HG03558 (cell line): Measurements from ENCODE around the gene KRTAP5-10.
"Not testable (repeated sequence)": the region's sequence is repeated elsewhere in the genome, so short reads cannot be mapped to it uniquely, and the experiment has no call there.

Source experiments
- ATAC-seq: cut with Tn5 transposase; IDR thresholded peaks from one replicate; pipeline ENCODE4 v1.9.1; 2021; ENCODE audit warnings: moderate number of reproducible peaks; ENCODE audit not compliant: unreplicated experiment; ENCODE audit errors: extremely low read depth

Gene KRTAP5-10

DNA sequence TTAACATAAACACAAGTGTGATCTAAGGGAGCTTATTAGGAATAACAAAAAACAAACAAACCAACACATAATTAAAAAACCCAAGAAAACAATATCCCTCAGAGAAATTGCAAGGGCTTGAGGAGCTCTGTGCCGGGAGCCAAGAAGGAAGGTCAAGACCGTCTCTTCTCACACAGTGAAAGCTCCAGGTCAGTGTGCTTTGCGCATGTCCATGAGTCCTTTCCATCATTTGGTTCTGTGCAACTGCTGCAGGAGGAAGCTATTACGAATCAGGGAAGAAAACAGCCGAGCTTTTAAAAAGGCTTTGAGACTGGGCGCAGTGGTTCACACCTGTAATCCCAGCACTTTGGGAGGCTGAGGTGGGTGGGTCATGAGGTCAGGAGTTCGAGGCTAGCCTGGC lies 23.0 kb upstream of the KRTAP5-10 start:
- ATAC-seq, result no peak

GRCh38 chr11:71542879-71543777 lies 22.2 kb upstream of the KRTAP5-10 start:
- no peak for ATAC-seq

DNA sequence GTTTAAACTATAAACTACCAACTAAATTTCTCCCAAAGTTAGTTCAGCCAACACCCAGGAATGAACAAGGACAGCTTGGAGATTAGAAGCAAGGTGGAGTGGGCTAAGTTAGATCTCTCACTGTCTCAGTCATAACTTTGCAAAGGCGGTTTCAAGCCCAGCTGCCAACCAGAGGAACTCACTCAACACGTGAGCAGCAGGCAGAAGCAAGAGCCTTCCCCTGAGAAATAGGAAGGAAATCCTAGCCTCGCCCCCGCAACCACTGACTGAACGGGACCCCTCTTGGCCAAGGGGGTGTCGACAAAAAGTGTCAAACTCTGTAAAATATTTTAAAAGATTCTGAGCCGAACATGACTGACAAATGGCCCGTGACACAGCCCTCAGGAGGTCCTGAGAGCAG lies 21.5 kb upstream of the KRTAP5-10 start:
- ATAC-seq, result no peak

DNA sequence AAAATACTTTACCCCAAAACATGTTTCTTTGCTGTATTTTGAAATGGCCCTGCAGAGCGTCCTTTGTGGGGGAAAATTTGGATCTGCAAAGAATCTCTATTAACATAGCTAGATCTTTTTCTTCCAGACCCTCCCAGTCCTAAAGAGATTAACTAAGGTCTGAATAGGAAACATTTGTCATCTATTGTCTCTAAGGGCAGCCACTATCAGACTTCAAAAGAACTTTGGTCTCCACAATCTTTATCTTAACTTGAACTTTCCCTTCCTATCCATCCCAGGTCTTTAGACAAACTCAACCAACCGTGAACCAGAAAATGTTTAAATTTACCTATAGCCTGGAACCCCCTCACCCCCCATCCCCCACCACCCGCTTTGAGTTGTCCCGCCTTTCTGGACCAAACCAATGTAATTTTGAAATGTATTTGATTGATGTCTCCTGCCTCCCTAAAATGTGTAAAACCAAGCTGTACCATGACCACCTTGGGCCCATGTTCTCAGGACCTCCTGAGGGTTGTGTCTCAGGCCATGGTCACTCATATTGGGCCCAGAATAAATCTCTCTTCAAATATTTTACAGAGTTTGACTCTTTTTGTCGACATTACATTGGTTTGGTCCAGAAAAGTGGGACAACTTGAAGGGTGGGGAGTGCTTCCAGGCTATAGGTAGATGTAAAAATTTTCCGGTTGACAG lies 20.7 kb upstream of the KRTAP5-10 start:
- no peak for ATAC-seq

DNA sequence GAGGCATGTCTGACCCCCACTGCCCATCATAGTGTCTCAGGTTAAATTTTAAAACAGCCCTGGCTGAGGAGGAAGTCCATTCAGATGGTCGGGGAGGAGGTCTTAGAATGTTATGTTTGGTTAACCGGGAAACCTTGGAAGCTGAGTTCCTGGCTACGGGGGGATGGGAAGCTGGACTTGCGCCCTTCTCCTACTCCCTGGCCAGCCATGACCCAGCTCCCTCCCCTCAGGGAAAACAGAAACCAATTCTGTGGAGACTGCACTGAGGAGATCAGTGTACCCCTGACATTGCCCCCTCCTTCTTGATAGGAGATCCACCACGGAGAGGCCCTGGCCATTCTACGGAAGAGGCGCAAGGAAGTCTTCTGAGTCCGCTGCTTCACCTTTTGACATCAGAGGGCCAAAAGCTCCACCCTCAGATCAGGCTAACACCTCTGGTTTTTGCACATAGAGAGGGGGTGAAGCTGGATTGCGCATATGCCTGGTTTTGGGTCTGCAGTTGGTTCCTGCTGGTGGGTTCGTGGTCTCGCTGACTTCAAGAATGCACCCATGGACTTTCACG lies 19.9 kb upstream of the KRTAP5-10 start:
- ATAC-seq, result no peak

DNA sequence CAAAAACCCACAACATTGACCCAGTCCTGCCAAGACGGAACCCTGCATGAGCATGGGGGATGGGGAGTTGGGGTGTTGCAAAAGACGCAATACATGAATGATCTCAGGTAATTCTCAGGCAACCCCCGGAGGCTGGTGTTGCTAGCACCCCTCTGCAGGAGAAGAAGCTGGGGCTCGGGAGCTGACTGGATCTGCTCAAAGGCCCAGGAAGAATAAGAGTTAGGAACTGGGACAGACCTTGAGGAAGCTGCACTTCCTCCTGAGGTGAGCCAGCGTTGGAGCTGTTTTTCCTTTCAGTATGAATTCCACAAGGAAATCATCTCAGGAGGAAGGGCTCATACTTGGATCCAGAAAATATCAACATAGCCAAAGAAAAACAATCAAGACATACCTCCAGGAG lies 17.2 kb upstream of the KRTAP5-10 start, which contains the start of gene KRTAP5-9:
TSS of gene KRTAP5-9 (plus strand) at position 301 of the 400 bp plus-strand sequence. CDS start 238 bp downstream, outside the sequence.
- no peak for ATAC-seq

GRCh38 chr11:71548716-71549151 lies 16.6 kb upstream of the KRTAP5-10 start:
- ATAC-seq, result no peak

DNA sequence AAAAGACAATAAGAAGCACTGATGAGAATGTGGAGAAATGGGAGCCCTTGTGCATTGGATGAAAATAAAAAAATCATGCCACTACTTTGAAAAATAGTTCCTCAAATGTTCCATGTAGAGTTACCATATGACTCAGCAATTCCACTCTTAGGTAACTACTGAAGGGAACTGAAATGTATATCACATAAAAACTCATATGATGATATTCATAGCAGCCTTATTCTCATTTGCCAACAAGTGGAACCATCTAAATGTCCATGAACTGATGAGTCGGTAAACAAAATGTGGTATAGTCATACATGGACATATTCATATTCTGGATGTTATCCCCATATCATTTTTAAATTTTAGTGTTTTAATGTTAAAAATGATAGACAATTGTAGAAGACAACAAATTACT lies 13.7 kb upstream of the KRTAP5-10 start:
- no peak for ATAC-seq

DNA sequence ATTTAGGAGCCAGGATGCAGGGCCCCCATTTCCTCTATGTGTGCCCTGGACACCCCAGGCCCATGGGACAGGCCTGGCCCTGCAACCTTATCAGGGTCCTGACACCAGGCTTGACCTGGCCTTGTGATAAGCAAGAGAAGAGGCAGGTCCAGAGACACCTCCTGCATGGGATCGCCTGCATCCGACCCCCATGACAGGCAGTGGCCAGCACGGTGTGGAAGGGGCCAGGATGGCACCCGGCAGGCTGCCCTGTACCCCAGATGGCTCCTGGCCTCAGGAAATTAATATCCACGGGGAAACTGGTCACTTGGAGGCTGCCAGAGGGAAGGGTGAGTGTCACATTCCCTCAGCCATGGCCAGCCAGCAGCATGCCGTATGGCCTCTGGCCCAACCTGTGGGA lies 10.4 kb upstream of the KRTAP5-10 start:
- ATAC-seq, result no peak

DNA sequence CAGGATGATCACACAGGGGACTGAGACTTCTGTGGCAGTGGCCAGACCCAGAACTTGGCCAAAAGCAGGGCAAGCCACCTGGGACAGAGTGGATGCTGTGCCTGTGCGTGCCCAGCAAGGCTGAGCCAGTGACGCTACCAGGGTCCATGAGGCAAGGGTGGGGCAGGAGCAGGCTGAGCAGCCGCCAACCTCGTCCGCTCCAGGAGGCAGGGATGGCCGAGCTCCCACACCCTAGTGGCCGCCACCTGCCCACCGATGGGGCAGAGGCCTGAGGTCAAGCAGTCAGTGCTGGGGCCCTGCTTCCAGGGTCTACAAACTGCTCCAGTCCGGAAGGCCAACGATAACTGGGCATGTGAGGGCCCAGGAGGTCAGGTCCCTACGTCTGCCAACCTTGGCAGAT lies 9.9 kb upstream of the KRTAP5-10 start:
- no peak for ATAC-seq

DNA sequence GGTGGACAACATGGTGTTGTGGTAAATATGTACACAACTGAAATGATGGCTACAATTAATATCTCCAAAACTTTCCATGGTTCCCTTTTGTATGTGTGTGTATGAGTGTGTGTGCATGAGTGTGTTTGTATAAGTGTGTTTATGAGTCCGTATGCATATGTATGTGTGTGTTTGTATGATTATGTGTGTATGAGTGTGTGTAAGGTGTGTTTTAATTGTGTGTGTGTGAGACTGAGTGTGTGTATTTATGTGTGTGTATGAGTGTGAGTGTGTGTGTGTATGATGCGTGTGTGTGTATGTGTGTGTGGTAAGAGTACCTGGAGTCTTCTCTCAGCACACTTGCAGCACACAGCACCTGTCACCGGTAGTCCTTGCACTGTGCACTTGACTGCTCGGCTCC lies 9.3 kb upstream of the KRTAP5-10 start:
- no peak for ATAC-seq

DNA sequence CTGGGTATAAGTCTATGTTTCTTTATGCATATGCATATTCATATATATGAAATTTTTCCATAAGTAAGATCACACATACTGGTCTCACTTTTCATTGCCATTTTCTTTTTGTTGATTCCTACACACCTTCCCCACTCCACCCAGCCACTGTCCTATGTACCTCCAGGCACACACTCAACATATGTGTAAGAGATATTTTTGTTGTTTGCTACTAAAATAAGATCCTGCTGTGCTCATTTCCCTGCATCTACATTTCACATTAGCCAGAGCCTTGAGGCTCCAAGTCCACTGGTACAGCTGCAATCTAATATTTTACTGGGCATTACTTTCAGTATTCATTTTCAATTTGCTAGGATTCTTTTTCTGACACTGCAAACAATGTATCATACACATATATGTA lies 8.1 kb upstream of the KRTAP5-10 start:
- ATAC-seq, result no peak

DNA sequence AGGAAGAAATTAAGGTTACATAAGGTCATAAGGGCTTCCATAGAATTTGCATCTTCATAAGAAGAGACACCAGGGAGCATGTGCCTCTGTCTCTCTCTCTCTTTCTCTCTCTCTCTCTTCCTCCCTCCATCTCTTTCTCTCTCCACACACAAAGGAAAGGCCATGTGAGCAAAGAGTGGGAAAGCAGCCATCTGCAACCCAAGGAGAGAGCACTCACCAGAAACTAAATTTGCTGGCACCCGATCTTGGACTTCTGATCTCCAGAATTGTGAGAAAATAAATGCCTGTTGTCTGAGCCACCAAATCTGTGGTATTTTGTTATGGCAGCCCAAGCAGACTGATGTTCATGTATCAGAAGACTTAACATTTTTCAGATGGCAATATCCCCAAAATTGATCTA lies 6.4 kb upstream of the KRTAP5-10 start:
- no peak for ATAC-seq

DNA sequence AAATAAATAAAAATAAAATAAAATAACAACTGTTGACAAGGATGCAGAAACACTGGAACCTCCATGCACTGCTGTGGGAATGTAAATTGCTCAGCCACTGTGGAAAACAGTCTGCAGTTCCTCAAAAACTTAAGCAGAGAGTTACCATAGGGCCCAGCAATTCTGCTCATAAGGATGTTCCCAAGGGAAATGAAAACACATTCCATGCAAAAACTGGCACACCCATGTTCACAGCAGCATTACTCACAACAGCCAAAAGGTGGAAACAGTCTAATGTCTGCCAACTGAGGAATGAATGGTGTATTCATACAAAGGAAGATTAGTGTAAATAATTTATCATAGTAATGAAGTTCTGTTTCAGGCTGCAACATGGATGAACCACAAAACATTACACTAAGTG lies 3.2 kb upstream of the KRTAP5-10 start:
- ATAC-seq, result no peak

GRCh38 chr11:71563406-71563805 lies 2.0 kb upstream of the KRTAP5-10 start:
- ATAC-seq, result no peak

GRCh38 chr11:71564430-71564829 lies 933 bp upstream of the KRTAP5-10 start:
- no peak for ATAC-seq

DNA sequence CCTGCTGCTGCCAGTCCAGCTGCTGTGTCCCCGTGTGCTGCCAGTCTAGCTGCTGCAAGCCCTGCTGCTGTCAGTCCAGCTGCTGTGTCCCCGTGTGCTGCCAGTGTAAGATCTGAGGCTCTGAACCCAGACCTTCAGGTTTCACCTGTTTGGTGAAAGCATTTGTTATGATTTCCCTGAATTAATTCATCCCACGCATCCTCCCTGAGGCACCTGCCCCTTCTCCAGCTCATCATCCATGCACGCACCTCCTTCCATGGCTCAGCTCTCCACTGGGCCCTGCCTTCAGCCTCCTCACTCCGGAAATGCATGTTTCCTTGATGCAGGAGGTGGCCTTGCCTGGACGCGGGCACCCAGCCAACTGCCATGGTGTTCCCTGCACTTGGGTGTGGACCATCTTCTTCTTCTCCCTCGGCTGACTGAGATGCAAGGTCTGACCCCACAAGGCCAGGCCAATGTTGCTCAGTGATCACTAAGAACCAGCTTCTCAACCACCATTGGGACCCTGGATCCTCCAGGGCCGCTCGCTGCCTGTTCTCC lies 788 bp downstream of the KRTAP5-10 start:
- ATAC-seq, result no peak

- not testable (repeated sequence) for ATAC-seq
Measured at GRCh38 chr11:71566626-71567599, 1.6 kb downstream of the KRTAP5-10 start.

- not testable (repeated sequence) for ATAC-seq
Measured at GRCh38 chr11:71567633-71568032, 2.3 kb downstream of the KRTAP5-10 start.
